Spleen (tissue), 11 donors: ENCODE results near the gene EFS. TPM values are rescaled to one million over a fixed set of nuclear protein-coding genes. Genes with fewer than 3 reads are reported as not detected.

Source experiments
- DNase-seq: peaks from one replicate; pipeline ENCODE4 v3.0.0-alpha.2; 2020
- H3K27ac ChIP-seq, 8 donors: fragments of 200-600 bp; sonication (generic) in 7 of 8; 1 replicate in 4 of 8; 2 replicates in 4 of 8; pipeline versions ENCODE4 v1.5.0 to v1.8.0; 2016 to 2021; ENCODE audit warnings: inconsistent platforms in 4 of 8, mild to moderate bottlenecking in 4 of 8, moderate library complexity in 1 of 8
- H3K27me3 ChIP-seq, 7 donors: fragments of 200-600 bp; sonication (generic) in 6 of 7; replicated peaks in 1 of 7; 1 replicate in 4 of 7; 2 replicates in 3 of 7; pipeline versions ENCODE4 v1.5.0 to v1.8.0; 2016 to 2021; ENCODE audit warnings: inconsistent platforms in 3 of 7, mild to moderate bottlenecking in 1 of 7
- H3K36me3 ChIP-seq, 6 donors: fragments of 200-600 bp; sonication (generic) in 5 of 6; 1 replicate in 4 of 6; 2 replicates in 2 of 6; pipeline versions ENCODE4 v1.5.0 to v1.8.0; 2016 to 2021; ENCODE audit warnings: inconsistent platforms in 2 of 6
- H3K4me1 ChIP-seq, 6 donors: fragments of 200-600 bp; sonication (generic) in 5 of 6; 1 replicate in 3 of 6; 2 replicates in 3 of 6; pipeline versions ENCODE4 v1.5.0 to v1.8.0; 2016 to 2021; ENCODE audit warnings: inconsistent platforms in 3 of 6
- H3K4me3 ChIP-seq, 8 donors: fragments of 200-600 bp; sonication (generic) in 7 of 8; 1 replicate in 4 of 8; 2 replicates in 4 of 8; pipeline versions ENCODE4 v1.5.0 to v1.8.0; 2016 to 2021; ENCODE audit warnings: inconsistent platforms in 4 of 8, mild to moderate bottlenecking in 4 of 8, moderate library complexity in 2 of 8
- H3K9me3 ChIP-seq, 8 donors: fragments of 200-600 bp; sonication (generic) in 7 of 8; 1 replicate in 4 of 8; 2 replicates in 4 of 8; pipeline versions ENCODE4 v1.5.0 to v1.8.0; 2016 to 2021; ENCODE audit warnings: inconsistent platforms in 4 of 8
- POLR2A ChIP-seq, 3 donors: fragments of 450-650 bp; IDR thresholded peaks; one replicate each; pipeline ENCODE4 v1.5.1; 2017; ENCODE audit warnings: antibody characterized with exemption in 3 of 3, mild to moderate bottlenecking in 1 of 3
- POLR2AphosphoS5 ChIP-seq, 3 donors: sonication (generic); formaldehyde crosslinking; IDR thresholded peaks; one replicate each; pipeline ENCODE4 v1.5.1; 2017; ENCODE audit warnings: antibody characterized with exemption in 3 of 3
- WGBS, 5 donors: extraction: QIAGEN DNeasy Blood & Tissue Kit in 3 of 5; methylation state at CpG; one replicate each; pipeline versions ENCODE4 v1.1.5 to v1.1.7; 2013 to 2018; 5-methylcytosine and 5-hydroxymethylcytosine counted together
- intact Hi-C: fragments of 100-400 bp; cut with DNase I; formaldehyde crosslinking; loops from one replicate; pipeline ENCODE4 v1.15.0; 2023; ENCODE audit warnings: low total_unique reads
- polyA plus RNA-seq, 3 donors: library from polyadenylated mRNA; stranded (reverse); fragments of 200-250 nt; gene quantifications; one replicate each; pipeline ENCODE4 v1.2.1, GENCODE V29; 2013
- total RNA-seq, 7 donors: library from RNA; depleted of rRNA in 3 of 7; stranded (reverse); fragments of >200 nt in 3 of 7; fragmentation: NEBNext Ultra II Directional in 4 of 7; extraction: Animal tissue kit (Norgen Biotek cat#: 25700) in 4 of 7; gene quantifications; one replicate each; pipeline versions ENCODE4 v1.1.0 to v1.2.1, GENCODE V29; 2016 to 2021
- TF ChIP-seq, protein P1 (sequence below), 11 experiments: fragments of 200-600 bp in 7 of 11; fragments of 450-650 bp in 4 of 11; sonication (generic) in 4 of 11; IDR thresholded peaks in 8 of 11; conservative IDR thresholded peaks in 3 of 11; 1 replicate in 7 of 11; 2 replicates in 4 of 11; pipeline versions ENCODE4 v1.4.0 to v1.8.0; 2016 to 2021; ENCODE audit warnings: antibody characterized with exemption in 11 of 11, inconsistent platforms in 4 of 11, mild to moderate bottlenecking in 1 of 11
- donor health status: healthy with polysubstance abuse.
- donor health status: DM: no; HTN: no; CAD: no; lungs with moderate emphysema.
- donor health status: DM: no; HTN: no; CAD: no.
- donor health status: Bipolar disorder and iron deficiency.
- donor health status: healthy.
- donor health status: DM: no; HTN: no; CAD: no.
- donor health status: DM: yes; HTN: yes; CAD: no.

EFS gene
- total and polyA plus RNA-seq, 10 donors = 1.8 to 6.7 (median 3.9) TPM

- H3K4me3 ChIP-seq = no peak overlapping the region
- intact Hi-C loops = no loop called here
- no peaks in the 10 kb centered on the region for H3K9me3 ChIP-seq
- no peak overlapping the region for H3K27ac ChIP-seq
- no peak for DNase-seq
- 80 to 90% (median 88%) methylated on average over 11 to 14 of the region's 14 CpGs for WGBS, 5 donors
- TF ChIP-seq POLR2A (IDR thresholded peaks at IDR 0.05) = no peak
- no peak for TF ChIP-seq POLR2AphosphoS5 (IDR thresholded peaks at IDR 0.05)
- TF ChIP-seq, protein P1, sequence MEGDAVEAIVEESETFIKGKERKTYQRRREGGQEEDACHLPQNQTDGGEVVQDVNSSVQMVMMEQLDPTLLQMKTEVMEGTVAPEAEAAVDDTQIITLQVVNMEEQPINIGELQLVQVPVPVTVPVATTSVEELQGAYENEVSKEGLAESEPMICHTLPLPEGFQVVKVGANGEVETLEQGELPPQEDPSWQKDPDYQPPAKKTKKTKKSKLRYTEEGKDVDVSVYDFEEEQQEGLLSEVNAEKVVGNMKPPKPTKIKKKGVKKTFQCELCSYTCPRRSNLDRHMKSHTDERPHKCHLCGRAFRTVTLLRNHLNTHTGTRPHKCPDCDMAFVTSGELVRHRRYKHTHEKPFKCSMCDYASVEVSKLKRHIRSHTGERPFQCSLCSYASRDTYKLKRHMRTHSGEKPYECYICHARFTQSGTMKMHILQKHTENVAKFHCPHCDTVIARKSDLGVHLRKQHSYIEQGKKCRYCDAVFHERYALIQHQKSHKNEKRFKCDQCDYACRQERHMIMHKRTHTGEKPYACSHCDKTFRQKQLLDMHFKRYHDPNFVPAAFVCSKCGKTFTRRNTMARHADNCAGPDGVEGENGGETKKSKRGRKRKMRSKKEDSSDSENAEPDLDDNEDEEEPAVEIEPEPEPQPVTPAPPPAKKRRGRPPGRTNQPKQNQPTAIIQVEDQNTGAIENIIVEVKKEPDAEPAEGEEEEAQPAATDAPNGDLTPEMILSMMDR (IDR thresholded peaks at IDR 0.05 in 8 of 11, conservative IDR thresholded peaks at IDR 0.05 in 3 of 11) = no peak
- no peaks in the 10 kb centered on the region for H3K4me1 ChIP-seq
- peaks cover 0 to 53% (median 0%) of the 10 kb centered on the region in 7 donors for H3K27me3 ChIP-seq
- H3K36me3 ChIP-seq = no peaks in the 10 kb centered on the region
Measured at GRCh38 chr14:23411563-23412525, 46.9 kb upstream of the EFS start.

DNA sequence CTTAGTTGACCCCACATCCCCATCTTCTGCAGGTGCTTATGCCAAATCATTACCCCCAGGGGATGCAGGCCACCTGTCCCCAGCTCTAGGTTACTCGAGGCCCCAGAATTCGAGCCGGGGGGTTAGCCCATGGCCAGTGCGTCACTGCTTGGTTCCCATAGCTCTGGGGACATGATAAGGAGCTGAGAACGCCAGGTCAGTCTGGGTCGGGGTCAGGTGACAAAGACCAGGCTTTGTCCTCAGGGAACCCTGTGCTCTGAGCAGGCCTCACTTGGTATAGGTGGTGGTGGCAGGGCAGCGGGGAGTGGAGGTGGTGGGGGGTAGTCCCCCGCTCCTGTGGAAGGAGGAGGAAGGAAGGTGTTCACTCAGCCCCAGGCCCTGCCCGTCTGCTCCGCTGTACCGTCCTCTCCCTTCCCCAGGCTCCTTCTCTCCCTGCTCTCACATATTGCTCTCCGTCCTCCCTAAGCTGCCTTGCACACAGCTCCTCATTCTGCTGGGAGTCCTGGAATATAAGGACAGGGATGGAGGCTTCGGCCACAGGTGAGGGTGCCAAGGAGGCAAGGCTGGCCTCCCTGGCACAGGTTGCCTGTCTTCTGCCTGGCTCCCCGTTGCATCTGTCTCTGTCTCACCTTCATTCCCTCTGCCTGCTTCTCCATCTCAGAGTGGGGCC lies 45.1 kb upstream of the EFS start:
- Histone ChIP-seq H3K36me3 (no peaks in the 10 kb centered on the region), H3K27me3 (peaks cover 0 to 68% (median 0%) of the 10 kb centered on the region in 7 donors), H3K9me3 (no peaks in the 10 kb centered on the region), H3K4me1 (no peaks in the 10 kb centered on the region), H3K27ac (no peak overlapping the region), H3K4me3 (no peak overlapping the region)
- intact Hi-C loops = no loop called here
- WGBS, 5 donors = 80 to 87% (median 83%) methylated on average over 13 to 14 of the region's 14 CpGs
- TF ChIP-seq, protein P1 (IDR thresholded peaks at IDR 0.05 in 8 of 11, conservative IDR thresholded peaks at IDR 0.05 in 3 of 11) = no peak
- TF ChIP-seq POLR2A (IDR thresholded peaks at IDR 0.05) = no peak
- no peak for TF ChIP-seq POLR2AphosphoS5 (IDR thresholded peaks at IDR 0.05)
- no peak for DNase-seq

DNA sequence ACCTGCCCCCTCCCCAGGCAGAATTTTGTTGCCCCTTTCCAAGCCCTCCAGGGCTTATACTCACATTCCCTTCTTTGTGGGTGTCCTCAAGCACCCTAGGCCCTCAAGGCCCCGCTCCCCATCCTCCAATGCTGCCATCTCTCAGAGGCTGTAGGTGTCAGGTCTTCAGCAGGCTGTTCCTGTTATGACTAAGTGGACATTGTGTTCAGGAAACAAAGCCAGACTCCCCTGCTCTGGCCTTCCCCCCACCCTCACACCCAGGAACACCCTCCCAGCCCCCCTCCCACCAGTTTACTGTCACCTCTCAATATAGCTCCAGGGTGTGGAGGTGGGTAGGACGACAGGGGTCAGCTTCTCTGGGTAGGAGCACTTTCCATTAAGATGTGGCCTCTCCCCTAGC lies 44.5 kb upstream of the EFS start:
- TF ChIP-seq POLR2AphosphoS5 (IDR thresholded peaks at IDR 0.05) = no peak
- no peaks in the 10 kb centered on the region for H3K9me3 ChIP-seq
- H3K27me3 ChIP-seq = peaks cover 0 to 75% (median 0%) of the 10 kb centered on the region in 7 donors
- no peaks in the 10 kb centered on the region for H3K36me3 ChIP-seq
- DNase-seq = no peak
- intact Hi-C loops = no loop called here
- H3K27ac ChIP-seq = no peak overlapping the region
- no peaks in the 10 kb centered on the region for H3K4me1 ChIP-seq
- WGBS, 5 donors = 60 to 85% (median 74%) methylated on average over 2 of the region's 2 CpGs
- H3K4me3 ChIP-seq = no peak overlapping the region

DNA sequence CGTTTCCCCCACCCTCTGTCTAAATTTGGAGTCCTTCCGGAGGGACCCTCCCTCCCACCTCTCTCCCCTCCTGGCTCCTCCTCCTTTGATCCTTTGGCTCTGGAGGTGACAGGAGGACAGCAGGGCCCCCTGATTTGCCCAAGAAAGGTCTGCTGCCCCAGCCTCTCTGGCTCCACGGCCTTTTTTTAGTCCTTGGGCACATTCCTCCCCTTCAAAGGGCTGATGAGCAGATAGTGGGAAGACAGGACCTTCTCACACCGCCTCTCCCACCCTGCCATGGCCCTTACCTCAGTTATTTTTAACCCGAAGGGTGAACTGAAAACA lies 43.3 kb upstream of the EFS start:
- intact Hi-C loops = no loop called here
- Histone ChIP-seq H3K36me3 (no peaks in the 10 kb centered on the region), H3K4me1 (no peaks in the 10 kb centered on the region), H3K4me3 (no peak overlapping the region), H3K27ac (no peak overlapping the region), H3K27me3 (peaks cover 0 to 84% (median 0%) of the 10 kb centered on the region in 7 donors), H3K9me3 (no peaks in the 10 kb centered on the region)
- WGBS, 5 donors = 51 to 70% (median 66%) methylated on average over 5 of the region's 5 CpGs
- no peak for TF ChIP-seq POLR2A (IDR thresholded peaks at IDR 0.05)
- no peak for DNase-seq
